ENCODE results near the gene KRT76. TPM values are rescaled to one million over a fixed set of nuclear protein-coding genes. Genes with fewer than 3 reads are reported as not detected.
A peak's percentile ranks its signal among the peaks of the same experiment; 100 is the strongest.

Gene KRT76
- polyA plus RNA-seq, 2 donors = 0.05 TPM; not detected in 1

DNA sequence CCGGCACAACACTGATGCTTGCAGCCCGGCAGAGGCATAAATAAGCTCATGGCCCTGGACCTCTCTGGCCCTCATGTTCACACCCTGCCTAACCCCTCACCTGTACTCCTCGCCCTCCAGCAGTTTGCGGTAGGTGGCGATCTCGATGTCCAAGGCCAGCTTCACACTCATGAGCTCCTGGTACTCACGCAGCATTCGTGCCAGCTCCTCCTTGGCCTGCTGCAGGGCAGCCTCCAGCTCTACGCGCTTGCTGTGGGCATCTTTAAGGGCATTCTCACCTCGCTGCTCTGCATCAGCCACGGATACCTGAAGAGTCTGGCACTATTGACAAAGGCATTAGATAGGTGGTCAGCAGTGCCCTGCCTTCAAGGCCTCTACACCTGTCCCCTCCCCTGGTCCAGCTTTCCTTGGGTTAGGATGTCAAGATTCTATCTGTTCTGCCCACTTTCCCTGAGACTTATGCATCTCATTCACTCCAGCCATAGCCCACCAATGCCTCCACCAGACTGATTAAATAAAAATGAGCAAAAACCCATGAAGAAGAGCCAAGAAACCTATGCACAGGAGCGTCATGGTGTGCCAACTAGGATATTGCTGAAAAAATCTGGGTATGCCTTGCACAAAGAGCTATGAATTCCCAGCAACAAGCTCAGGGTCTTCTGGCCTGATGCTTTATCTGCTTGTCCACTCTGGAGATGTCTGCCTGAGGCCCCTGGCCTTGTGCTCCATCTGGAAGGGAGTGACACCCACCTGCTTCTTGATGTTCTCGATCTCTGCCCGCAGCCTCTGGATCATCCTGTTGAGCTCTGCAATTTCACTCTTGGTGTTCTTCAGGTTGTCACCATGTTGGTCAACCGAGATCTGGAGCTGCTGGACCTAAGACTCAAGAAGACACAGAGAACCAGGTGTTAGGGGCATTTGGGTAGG lies 30.7 kb upstream of the KRT76 start:
- Histone ChIP-seq H3K27ac (ENCODE audit: low read depth in 2 of 2, low read length in 1 of 2) (no peak overlapping the region), H3K9me3 (ENCODE audit: control insufficient read depth in 2 of 2, insufficient read depth in 1 of 2, low read depth in 1 of 2, low read length in 1 of 2) (no peaks in the 10 kb centered on the region), H3K27me3 (ENCODE audit: control insufficient read depth in 1 of 2, insufficient read depth in 2 of 2, low read length in 2 of 2) (no peaks in the 10 kb centered on the region), H3K4me3 (ENCODE audit: low read depth in 1 of 2, low read length in 2 of 2) (no peak overlapping the region), H3K36me3 (ENCODE audit: control insufficient read depth in 2 of 2, insufficient read depth in 2 of 2, low read length in 1 of 2) (peaks cover 0 to 11% of the 10 kb centered on the region in 2 donors), H3K4me1 (ENCODE audit: control insufficient read depth in 2 of 2, insufficient read depth in 2 of 2, low read length in 1 of 2) (peaks cover 0 to 6% of the 10 kb centered on the region in 2 donors)
- WGBS, 2 donors = 83 to 86% methylated on average over 16 of the region's 16 CpGs

DNA sequence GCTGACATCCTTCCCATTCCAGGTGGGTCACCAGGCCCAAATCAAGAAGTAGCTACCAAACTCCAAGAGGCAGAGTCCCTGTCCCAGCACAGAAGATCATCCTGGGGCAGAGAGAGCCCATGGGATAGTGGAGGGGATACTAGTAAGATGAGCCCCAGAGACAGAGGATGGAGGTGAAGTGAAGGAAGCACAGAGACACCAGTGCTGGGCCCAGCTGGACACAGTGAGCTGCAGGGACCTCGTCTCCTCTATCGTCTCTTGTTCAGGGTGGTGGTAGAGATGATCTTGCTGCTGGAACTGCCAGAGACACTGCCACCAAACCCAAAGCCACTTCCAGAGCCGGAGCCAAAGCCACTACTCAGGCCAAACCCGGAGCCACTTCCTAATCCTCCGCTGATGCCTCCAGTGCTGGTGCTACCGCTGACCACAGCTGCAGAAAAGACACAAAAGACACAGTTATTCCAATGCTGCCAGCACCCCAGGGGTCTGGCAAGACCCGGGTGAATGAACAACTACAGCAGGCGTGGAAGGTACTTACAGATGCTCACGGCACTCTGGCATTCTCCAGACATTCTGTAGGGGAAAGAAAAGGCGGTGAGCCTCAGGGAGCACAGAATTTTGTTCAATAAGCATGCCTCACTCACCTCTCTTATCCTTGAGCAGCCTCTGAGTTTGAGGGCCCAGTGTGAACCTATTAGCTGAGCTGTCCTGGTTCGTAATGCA lies 29.8 kb upstream of the KRT76 start:
- WGBS, 2 donors = 81 to 86% methylated on average over 11 of the region's 11 CpGs
- Histone ChIP-seq H3K27ac (ENCODE audit: low read depth in 2 of 2, low read length in 1 of 2) (peak overlapping the region in 1 of 2 donors; percentile 3), H3K36me3 (ENCODE audit: control insufficient read depth in 2 of 2, insufficient read depth in 2 of 2, low read length in 1 of 2) (peaks cover 0 to 11% of the 10 kb centered on the region in 2 donors), H3K4me1 (ENCODE audit: control insufficient read depth in 2 of 2, insufficient read depth in 2 of 2, low read length in 1 of 2) (peaks cover 0 to 6% of the 10 kb centered on the region in 2 donors), H3K4me3 (ENCODE audit: low read depth in 1 of 2, low read length in 2 of 2) (no peak overlapping the region), H3K9me3 (ENCODE audit: control insufficient read depth in 2 of 2, insufficient read depth in 1 of 2, low read depth in 1 of 2, low read length in 1 of 2) (no peaks in the 10 kb centered on the region), H3K27me3 (ENCODE audit: control insufficient read depth in 1 of 2, insufficient read depth in 2 of 2, low read length in 2 of 2) (no peaks in the 10 kb centered on the region)

DNA sequence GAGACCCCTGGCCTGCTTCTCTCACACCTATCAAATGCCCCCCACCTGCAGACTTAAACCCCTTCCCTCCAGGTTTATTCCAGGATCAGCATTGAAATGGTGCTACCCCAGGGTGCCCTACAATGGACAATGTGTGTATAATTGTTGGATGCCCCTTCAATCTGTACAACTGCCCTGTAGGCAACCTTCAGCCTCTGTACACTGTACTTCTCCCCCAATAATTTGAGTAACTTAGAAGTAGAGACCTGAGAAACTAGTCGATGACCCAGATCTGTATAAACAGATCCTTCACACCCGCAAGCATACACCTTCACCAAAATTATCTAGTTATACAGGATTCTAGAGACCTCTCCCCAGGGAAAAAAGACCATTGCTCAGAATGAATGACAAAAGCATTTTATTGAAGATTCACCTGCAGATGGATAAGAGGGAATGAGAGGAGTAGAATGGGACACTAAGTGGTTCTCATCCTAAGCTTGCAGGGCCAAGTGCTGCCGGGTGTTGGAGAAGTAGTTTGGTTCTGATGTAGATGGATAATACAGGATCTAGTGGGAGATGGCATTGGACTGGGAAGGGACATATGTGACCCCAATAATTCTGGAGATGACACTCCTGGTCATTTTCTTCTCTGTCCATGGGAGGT lies 29.1 kb upstream of the KRT76 start:
- Histone ChIP-seq H3K4me1 (ENCODE audit: control insufficient read depth in 2 of 2, insufficient read depth in 2 of 2, low read length in 1 of 2) (peaks cover 0 to 6% of the 10 kb centered on the region in 2 donors), H3K36me3 (ENCODE audit: control insufficient read depth in 2 of 2, insufficient read depth in 2 of 2, low read length in 1 of 2) (peaks cover 0 to 11% of the 10 kb centered on the region in 2 donors), H3K4me3 (ENCODE audit: low read depth in 1 of 2, low read length in 2 of 2) (no peak overlapping the region), H3K27ac (ENCODE audit: low read depth in 2 of 2, low read length in 1 of 2) (peak overlapping the region in 1 of 2 donors; percentile 5), H3K9me3 (ENCODE audit: control insufficient read depth in 2 of 2, insufficient read depth in 1 of 2, low read depth in 1 of 2, low read length in 1 of 2) (no peaks in the 10 kb centered on the region), H3K27me3 (ENCODE audit: control insufficient read depth in 1 of 2, insufficient read depth in 2 of 2, low read length in 2 of 2) (no peaks in the 10 kb centered on the region)
- 90 to 92% methylated on average over 3 of the region's 3 CpGs for WGBS, 2 donors

DNA sequence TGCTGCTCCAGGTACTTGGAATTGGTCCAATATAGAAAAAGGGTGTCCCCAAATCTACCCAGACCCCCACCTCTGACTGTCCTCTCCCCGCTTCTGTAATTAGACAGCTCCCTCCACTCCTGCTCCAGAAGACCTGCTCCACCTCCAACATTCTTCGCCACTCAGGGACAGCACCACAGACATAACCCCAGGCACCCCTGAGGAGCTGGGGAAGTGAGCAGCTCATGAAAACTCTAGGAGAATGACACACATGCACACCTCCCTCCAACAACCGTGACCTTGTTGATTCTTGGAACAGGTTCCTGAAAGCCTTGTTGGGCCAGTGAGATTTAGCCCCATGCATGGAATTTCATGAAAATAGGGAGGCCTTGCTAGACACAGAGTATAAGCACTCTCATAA lies 28.6 kb upstream of the KRT76 start:
- Histone ChIP-seq H3K4me3 (ENCODE audit: low read depth in 1 of 2, low read length in 2 of 2) (no peak overlapping the region), H3K36me3 (ENCODE audit: control insufficient read depth in 2 of 2, insufficient read depth in 2 of 2, low read length in 1 of 2) (peaks cover 0 to 11% of the 10 kb centered on the region in 2 donors), H3K9me3 (ENCODE audit: control insufficient read depth in 2 of 2, insufficient read depth in 1 of 2, low read depth in 1 of 2, low read length in 1 of 2) (no peaks in the 10 kb centered on the region), H3K27ac (ENCODE audit: low read depth in 2 of 2, low read length in 1 of 2) (peak overlapping the region in 1 of 2 donors; percentile 82), H3K4me1 (ENCODE audit: control insufficient read depth in 2 of 2, insufficient read depth in 2 of 2, low read length in 1 of 2) (peaks cover 0 to 6% of the 10 kb centered on the region in 2 donors), H3K27me3 (ENCODE audit: control insufficient read depth in 1 of 2, insufficient read depth in 2 of 2, low read length in 2 of 2) (no peaks in the 10 kb centered on the region)
- WGBS, 2 donors = 69% methylated on average over 3 of the region's 3 CpGs

DNA sequence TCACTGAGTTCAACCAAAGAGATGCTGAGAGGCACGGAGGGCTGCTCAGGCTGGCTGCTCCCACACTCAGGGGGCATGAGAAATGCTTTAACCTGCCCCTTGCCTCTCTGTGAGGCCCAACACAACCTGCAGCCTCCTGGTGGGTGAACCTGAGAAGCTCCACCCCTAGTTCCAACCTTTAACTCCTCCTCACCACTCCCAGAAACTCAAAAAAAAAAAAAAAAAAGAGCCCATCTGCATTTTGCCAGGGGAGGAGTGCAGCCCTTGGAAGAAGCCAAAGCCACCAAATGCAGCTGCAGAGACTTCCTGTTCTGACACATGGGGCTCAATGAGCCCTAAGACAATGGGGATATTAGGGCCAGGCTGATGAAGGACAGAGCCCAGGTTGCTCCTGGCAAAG lies 27.9 kb upstream of the KRT76 start:
- Histone ChIP-seq H3K27ac (ENCODE audit: low read depth in 2 of 2, low read length in 1 of 2) (peak overlapping the region; percentile 53 to 88), H3K27me3 (ENCODE audit: control insufficient read depth in 1 of 2, insufficient read depth in 2 of 2, low read length in 2 of 2) (no peaks in the 10 kb centered on the region), H3K4me3 (ENCODE audit: low read depth in 1 of 2, low read length in 2 of 2) (no peak overlapping the region), H3K4me1 (ENCODE audit: control insufficient read depth in 2 of 2, insufficient read depth in 2 of 2, low read length in 1 of 2) (peaks cover 0 to 6% of the 10 kb centered on the region in 2 donors), H3K36me3 (ENCODE audit: control insufficient read depth in 2 of 2, insufficient read depth in 2 of 2, low read length in 1 of 2) (peaks cover 0 to 11% of the 10 kb centered on the region in 2 donors), H3K9me3 (ENCODE audit: control insufficient read depth in 2 of 2, insufficient read depth in 1 of 2, low read depth in 1 of 2, low read length in 1 of 2) (no peaks in the 10 kb centered on the region)
- WGBS, 2 donors = 25 to 39% methylated on average over 1 of the region's 1 CpG

DNA sequence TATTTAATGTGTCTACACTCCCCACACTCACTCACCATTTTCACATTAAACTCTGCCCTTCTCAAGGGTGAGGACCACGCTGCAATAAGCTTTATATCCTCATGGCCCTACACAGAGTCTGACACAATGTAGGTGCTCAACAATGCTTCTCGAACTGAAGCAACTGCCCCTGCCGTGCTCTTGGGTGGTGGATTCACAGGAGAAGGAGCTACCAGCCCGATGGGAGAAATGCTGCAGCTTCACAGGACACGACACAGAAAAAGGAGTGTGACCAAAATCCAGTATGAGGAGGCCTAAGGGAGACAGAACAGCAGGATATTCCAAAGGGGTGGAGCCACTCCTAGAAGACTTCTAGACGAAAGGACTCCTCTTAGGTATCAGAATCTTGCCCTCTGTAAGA lies 25.3 kb upstream of the KRT76 start:
- Histone ChIP-seq H3K9me3 (ENCODE audit: control insufficient read depth in 2 of 2, insufficient read depth in 1 of 2, low read depth in 1 of 2, low read length in 1 of 2) (no peaks in the 10 kb centered on the region), H3K27ac (ENCODE audit: low read depth in 2 of 2, low read length in 1 of 2) (no peak overlapping the region), H3K4me3 (ENCODE audit: low read depth in 1 of 2, low read length in 2 of 2) (no peak overlapping the region), H3K4me1 (ENCODE audit: control insufficient read depth in 2 of 2, insufficient read depth in 2 of 2, low read length in 1 of 2) (peaks cover 0 to 7% of the 10 kb centered on the region in 2 donors), H3K27me3 (ENCODE audit: control insufficient read depth in 1 of 2, insufficient read depth in 2 of 2, low read length in 2 of 2) (no peaks in the 10 kb centered on the region), H3K36me3 (ENCODE audit: control insufficient read depth in 2 of 2, insufficient read depth in 2 of 2, low read length in 1 of 2) (peaks cover 0 to 3% of the 10 kb centered on the region in 2 donors)
- 69 to 71% methylated on average over 6 of the region's 6 CpGs for WGBS, 2 donors

DNA sequence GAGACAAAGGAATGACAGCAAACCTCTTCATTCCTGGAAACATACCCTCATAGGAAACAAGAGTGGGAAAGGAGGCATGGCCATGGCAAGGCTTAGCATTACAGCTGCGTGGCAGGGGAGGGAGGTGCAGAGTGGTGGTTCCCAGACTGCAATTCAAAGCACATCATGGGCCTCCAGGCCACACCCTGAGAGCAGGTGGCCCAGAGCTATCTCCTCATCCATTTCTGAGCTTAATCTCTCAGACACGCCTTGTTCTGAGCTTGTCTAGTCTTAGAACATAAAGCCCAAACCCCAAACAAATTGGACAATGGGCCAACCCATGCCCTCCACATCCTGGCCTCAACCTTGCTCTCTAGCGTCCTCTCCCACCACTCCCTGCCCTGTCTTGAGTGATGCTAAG lies 24.6 kb upstream of the KRT76 start:
- H3K4me1 ChIP-seq (ENCODE audit: control insufficient read depth in 2 of 2, insufficient read depth in 2 of 2, low read length in 1 of 2) = peaks cover 0 to 7% of the 10 kb centered on the region in 2 donors
- H3K36me3 ChIP-seq (ENCODE audit: control insufficient read depth in 2 of 2, insufficient read depth in 2 of 2, low read length in 1 of 2) = no peaks in the 10 kb centered on the region
- H3K27ac ChIP-seq (ENCODE audit: low read depth in 2 of 2, low read length in 1 of 2) = peak overlapping the region in 1 of 2 donors; percentile 58
- no peaks in the 10 kb centered on the region for H3K27me3 ChIP-seq (ENCODE audit: control insufficient read depth in 1 of 2, insufficient read depth in 2 of 2, low read length in 2 of 2)
- no peak overlapping the region for H3K4me3 ChIP-seq (ENCODE audit: low read depth in 1 of 2, low read length in 2 of 2)
- no peaks in the 10 kb centered on the region for H3K9me3 ChIP-seq (ENCODE audit: control insufficient read depth in 2 of 2, insufficient read depth in 1 of 2, low read depth in 1 of 2, low read length in 1 of 2)
- WGBS, 2 donors = 55% methylated on average over 3 of the region's 3 CpGs

DNA sequence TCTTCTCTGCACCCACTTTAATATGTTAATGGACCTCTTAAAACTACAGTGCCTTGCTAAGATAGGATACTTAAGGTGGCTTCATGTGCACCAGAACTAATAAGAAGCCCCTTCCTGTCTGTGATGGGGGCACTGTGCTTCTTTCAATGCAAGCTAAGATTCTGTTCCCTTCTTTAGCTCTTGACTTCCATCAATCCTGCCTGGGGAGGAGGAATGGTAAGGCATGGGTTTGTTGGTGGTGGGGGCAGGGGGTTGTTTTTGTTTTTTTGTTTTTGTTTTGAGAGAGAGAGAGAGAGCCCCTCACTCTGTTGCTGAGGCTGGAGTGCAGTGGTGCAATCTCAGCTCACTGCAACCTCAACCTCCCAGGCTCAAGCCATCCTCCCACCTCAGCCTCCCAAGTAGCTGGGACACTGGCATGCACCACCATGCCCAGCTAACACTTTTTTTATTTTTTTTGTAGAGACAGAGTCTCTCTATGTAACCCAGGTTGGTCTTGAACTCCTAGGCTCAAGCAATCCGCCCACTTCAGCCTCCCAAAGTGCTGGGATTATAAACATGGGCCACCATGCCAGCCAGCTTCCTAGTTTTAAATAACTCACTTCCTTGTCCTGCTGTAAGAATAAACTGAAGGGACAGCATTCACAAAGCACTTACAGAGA lies 23.2 kb upstream of the KRT76 start:
- peak overlapping the region in 1 of 2 donors; percentile 38 for H3K27ac ChIP-seq (ENCODE audit: low read depth in 2 of 2, low read length in 1 of 2)
- 34 to 51% methylated on average over 1 of the region's 1 CpG for WGBS, 2 donors
- no peaks in the 10 kb centered on the region for H3K9me3 ChIP-seq (ENCODE audit: control insufficient read depth in 2 of 2, insufficient read depth in 1 of 2, low read depth in 1 of 2, low read length in 1 of 2)
- H3K36me3 ChIP-seq (ENCODE audit: control insufficient read depth in 2 of 2, insufficient read depth in 2 of 2, low read length in 1 of 2) = no peaks in the 10 kb centered on the region
- H3K4me1 ChIP-seq (ENCODE audit: control insufficient read depth in 2 of 2, insufficient read depth in 2 of 2, low read length in 1 of 2) = peaks cover 0 to 6% of the 10 kb centered on the region in 2 donors
- H3K4me3 ChIP-seq (ENCODE audit: low read depth in 1 of 2, low read length in 2 of 2) = no peak overlapping the region
- H3K27me3 ChIP-seq (ENCODE audit: control insufficient read depth in 1 of 2, insufficient read depth in 2 of 2, low read length in 2 of 2) = no peaks in the 10 kb centered on the region

Measured in esophagus (tissue), 2 donors.